Measurements from ENCODE around the gene GALNT2.

DNA sequence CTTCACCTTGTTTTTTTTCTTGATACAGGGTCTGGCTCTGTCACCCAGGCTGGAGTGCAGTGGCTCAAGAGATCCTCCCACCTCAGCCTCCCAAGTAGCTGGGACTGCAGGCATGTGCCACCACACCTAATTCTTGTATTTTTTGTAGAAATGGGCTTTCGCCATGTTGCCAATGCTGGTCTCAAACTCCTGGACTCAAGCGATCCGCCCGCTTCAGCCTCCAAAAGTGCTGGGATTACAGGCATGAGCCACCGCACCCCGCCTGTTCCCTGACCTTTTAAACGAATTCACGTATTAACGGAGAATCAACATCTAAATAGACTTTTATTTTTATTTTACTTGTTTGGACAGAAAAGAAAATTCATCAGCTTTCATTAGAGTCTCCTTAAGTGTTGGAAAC, 254.3 kb downstream of the GALNT2 start:
- TF ChIP-seq CTCF (IDR thresholded peaks at IDR 0.05) = no peak
- no peak for TF ChIP-seq POLR2A (IDR thresholded peaks at IDR 0.05)

Measured in ovary (tissue), 3 donors.